ENCODE results near the gene PITPNM3.

The PITPNM3 gene

GRCh38 chr17:6461246-6461645 is 95.1 kb downstream of the PITPNM3 start:
- DNase-seq, result no peak

GRCh38 chr17:6460531-6461161 is 95.7 kb downstream of the PITPNM3 start:
- DNase-seq, result no peak

DNA sequence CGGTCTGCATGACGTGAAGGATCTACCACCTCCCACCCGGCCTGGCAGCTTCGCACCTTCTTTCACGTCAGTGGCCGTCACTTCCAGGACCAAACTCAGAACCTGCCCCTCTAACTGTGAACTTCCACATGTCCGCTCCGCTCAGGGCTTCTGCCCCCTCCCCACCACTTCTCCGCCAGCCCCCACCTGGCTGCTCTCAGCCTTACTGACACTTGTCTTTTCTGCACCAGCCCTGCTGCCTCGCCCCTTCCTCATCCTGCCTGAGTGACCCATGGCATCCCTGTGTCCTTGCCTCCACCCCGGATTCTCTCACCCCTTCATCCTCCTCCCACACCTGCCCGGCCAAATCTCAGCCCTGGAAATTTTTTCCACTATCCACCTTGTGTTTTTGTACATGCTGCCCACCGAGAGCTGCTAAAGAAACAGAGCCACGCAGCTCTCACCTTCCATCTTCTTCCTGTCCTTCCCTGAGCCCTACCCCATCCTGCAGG is 97.8 kb downstream of the PITPNM3 start:
- DNase-seq, result no peak

GRCh38 chr17:6457688-6458459 is 98.5 kb downstream of the PITPNM3 start:
- DNase-seq, result no peak

DNA sequence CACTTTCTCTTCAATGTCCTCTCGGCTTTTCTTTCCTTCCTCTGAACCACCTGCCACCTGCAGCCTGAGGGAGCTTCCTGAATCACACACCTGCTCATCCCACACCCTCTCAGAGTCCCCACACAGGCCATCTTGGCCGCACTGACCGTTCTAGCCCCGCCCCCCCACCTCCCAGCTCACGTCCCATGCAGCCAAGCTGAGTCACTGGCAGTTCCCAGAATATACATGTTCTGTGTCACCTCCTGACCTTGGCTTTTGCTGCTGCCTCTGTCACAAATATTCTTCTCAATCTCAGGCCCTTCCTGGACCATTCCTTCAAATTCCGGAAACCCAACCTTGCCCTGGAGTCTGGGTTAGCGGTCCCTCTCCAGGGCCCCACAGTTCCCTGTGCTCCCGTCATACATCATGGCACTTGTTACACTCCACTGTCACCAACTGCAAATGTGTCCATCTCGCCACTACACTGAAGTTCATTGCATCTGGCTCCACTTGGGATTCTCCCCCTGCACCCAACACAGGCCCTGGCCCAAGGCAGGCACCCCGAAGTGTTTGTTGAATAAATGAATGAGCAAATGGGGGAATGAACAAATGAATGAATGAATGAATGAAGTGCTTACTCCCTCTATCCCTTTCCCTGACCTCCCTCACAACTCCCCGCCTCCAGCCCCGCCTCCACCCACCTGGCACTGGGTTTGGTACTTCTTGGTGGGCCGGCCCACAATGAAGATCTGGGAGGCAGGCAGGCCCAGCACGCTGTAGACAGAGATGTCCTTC is 99.3 kb downstream of the PITPNM3 start:
- DNase-seq, result no peak

DNA sequence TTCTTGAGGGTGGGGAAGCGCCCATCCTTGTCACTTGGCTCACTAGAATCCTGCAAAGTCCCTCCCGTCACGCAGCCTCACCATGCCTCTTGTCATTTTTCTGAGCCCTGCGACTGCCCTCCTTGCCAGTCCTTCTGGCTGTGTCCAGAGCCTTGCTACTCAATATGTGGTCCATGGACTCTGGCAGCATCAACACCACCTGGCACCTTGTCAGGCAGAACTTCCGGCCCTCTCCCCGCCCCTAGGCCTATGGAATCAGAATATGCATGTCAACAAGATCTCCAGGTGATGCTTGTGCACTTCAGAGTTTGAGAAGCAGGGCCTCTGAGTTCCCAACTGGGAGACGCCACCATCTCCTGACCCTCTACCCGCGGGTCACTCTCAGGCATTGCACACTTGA is 100.0 kb downstream of the PITPNM3 start:
- DNase-seq, result no peak

GRCh38 chr17:6455321-6455705 is 101.0 kb downstream of the PITPNM3 start:
- DNase-seq, result no peak

DNA sequence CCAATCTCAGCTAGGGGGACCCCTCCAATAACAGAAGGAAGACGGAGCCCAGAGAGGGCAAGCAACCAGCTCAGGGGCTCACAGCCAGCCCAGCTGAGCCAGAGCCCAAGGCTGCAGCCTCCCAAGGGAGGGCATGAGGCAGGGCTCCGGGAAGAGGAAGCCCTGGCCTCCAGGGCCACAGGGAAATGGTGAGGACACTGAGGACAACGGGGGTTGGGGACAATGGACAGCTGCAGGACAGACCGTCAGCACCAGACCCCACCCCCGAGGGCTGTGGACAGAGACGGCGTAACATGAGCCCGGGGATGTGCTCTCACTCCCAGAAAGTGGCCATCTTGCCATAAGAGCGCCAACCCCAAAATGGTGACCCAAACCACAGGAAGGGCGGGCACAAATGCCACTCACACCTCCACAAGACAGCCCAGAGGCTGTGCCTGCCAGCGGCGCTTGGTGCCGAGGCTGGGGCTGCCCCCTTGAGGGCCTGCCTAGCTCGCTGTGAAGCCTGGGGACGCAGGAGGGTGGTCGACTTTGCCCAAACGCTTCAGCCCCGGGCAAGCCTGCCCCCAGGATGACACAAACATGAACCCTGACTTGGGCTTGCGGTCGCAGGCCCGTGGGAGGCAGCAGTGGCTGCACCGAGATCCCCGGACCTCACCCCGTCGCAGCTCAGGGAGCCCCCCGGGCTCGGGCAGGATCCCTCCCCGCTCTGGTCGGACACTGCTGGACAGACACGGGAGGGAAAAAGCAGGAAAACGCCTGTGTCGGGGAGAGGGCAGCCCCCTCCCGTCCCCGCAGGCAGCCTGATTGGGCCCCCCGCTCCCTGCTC is 101.6 kb downstream of the PITPNM3 start:
- peak; percentile 79 for DNase-seq

- DNase-seq, result no peak
These were observed 102.9 kb downstream of the PITPNM3 start for GRCh38 chr17:6453279-6454024.

GRCh38 chr17:6452471-6453266 is 103.7 kb downstream of the PITPNM3 start:
- DNase-seq, result no peak

DNA sequence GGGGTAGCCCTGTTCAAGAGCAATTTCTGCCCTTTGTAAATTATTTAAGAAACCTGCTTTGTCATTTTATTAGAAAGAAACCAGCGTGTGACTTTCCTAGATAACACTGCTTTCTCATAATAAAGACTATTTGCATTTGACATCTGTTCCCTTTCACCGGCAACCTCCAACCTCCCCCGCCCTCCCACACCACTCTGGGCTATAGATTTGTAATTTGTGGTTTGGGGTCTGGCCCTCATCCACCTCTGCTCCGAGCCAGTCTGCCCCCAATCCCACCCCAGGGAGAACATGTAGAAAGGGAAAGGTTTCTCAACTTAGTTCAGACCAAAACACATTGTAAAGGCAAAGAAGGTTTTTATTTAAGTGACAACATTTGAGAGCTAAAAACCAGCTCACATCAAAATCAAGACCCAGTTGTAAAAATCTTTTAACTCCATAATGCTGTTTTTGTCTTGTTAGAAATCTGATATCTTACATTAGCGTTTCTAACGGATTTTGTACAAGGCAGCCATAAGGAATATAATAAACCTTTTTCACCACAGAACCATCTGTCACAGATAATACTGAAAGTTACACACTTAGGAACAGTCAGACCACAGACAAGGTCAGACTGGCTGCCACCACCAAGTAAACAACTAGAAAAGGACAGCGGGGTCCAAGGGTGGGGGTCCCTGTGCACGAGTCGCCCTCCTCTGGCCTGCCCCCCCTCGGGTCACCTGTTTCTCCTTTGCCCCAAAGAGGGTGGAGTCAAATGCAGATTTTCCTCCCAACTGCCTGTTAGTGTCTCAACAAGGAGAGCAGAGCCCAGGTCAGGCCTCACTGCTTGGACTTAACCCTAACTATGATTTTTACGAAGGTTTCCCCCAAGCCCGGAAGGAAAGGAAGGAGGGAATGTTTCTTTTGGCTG is 105.2 kb downstream of the PITPNM3 start:
- DNase-seq, result no peak

DNA sequence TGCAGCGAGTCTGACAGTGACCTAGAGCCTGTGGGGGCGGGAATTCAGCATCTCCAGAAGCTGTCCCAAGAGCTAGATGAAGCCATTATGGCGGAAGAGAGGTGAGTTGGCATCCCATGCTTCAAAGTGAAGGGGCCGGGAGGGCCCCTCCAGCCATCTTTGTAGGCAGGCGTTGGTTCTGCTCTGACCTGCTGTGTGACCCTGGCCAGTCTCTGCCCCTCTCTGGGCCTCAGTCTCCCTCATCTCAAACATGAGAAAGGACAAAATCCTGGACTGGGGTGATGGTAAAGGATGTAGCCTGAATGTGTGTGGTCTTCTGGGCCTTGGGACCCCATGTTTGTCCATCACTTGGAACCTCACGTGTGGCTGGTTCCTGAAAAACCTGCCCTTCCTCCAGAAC is 107.0 kb downstream of the PITPNM3 start:
- DNase-seq, result no peak

DNA sequence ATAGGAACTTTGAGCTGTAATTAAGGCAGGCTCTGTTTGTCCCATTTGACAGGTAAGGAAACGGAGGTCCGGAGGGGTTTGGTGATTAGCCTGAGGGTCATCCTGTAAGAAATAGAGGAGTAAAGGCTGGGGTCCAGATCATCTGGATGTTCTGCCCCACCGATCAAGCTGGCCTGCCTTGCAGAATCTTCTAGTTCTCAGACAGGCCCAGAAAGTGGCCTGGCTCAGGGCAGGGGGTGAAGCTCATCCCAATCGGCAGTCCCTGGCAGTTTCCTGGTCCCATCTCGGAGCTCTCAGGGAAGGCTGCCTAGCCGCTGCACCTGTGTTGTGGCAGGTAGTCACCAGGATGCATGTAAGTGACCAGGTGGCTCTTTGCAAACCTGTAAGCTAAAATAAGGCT is 107.9 kb downstream of the PITPNM3 start:
- no peak for DNase-seq

DNA sequence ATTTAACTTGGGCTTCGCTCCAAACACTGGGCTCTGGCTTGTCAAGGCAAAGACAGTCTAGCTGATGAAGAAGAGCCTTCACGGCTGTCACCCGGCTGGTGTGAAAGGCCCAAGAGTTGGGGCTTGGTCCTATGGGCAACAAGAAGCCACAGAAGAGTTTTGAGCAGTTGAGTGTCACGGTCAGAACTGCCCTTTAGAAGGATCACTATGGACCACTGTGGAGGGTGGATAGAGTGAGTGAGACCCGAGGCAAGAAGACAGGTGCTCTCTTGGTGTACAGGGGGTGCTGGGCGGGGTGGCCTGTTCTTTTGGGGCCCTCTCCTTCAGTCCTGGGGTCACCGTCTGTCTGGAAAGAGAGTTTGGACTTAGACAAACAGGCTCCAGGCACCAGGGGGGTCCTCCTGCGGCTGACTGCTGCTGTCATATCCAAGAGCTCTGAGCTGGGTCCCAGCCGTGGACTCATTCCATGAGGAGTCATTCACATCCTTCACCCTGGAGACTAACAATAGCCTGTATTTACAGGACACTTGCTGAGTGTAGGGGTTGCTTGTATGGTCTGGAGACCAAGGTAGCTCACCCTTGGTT is 109.7 kb downstream of the PITPNM3 start:
- no peak for DNase-seq

DNA sequence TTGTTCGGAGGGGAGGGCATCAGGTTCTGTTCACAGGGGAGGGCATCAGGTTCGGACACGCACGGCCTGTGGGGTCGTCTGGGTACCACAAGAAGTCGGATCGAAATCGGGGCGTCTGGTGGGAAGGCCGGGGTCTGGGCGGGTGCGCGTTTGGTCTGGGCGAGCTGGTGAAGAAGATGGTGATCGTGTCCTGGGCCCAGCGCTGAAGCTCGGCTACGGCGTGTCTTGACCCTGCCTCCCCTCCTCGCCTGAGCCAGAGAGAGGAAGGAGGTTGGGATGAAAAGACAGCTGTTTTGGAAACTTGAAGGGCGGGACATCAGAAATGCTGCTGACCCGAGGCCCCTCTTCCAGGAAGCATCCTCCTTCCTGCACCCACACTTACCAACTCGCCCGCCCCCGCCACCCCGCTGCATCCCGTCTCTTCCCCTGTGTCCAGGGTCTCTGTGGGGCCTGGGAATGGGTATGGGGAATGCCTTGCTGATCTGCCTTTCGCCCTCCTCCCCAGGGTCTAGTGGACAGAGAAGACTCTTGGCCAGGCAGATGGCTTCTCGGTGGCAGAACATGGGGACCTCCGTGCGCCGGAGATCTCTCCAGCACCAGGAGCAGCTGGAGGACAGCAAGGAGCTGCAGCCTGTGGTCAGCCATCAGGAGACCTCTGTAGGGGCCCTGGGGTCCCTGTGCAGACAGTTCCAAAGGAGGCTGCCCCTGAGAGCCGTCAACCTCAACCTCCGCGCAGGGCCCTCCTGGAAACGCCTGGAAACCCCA is 111.6 kb downstream of the PITPNM3 start:
- DNase-seq, result no peak

DNA sequence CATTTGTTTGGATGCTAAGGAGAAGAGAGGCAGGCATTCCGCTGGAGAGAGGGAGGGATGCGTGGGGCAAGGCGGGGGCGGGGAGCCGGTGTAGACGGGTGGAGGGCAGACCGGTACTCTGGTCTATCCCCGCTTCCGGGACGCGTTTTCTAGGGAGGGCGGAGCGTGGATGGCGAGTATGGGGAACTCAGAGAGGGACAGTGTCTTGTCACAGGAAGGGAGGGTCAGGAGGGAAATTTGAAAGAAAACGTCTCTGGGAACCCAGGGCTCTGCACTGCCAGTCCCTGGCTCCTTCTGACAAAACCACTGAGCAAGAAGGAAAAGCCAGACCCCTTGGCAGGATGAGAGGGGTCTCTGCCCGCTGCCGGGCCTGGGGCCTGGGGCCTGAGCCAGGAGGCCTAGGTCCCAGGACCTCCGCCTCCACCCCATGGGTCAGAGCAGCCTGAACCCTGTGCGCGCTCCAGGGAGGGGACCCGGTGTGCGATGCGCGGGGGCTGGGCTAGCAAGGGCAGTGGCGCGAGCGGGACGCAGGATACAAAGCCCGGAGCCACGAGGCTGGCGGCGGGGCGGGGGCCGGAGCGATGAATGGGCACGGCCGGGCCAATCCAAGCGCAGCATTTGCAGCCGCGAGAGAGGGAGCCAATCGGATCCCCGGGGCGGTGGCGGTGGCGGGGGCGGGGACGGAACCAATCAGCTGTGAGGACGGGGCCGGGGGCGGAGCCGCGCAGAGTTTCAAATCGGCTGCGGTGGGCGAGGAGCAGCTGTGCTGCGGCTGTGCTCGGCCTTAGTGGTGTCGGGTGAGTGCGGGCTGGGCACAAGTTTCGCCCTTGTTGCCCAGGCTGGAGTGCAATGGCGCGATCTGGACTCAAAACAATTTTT is 112.4 kb downstream of the PITPNM3 start, which contains the start of gene PIMREG:
PIMREG (plus strand) TSS at position 764 of the 879 bp plus-strand sequence. CDS start 656 bp downstream, outside the sequence.
- peak; percentile 96 for DNase-seq

DNA sequence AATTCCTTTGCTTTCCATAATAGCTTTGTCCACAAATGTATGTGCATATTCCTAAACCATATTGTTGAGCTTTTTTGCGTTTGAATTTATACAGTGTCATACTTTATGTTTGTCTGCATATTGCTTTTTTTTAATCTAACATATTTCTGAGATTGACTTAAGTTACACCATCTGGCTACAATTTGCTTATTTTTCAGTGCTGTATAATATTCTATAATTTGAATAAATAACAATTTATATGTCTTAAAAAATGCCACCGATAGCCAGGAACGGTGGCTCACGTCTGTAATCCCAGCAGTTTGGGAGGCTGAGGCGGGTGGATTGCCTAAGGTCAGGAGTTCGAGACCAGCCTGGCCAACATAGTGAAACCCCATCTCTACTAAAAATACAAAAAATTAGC is 113.6 kb downstream of the PITPNM3 start:
- DNase-seq, result no peak
